GM18511 (cell line): ENCODE data around the gene ALDH5A1.

Experiments used
- ATAC-seq: cut with Tn5 transposase; IDR thresholded peaks from one replicate; pipeline ENCODE4 v1.9.1; 2021; ENCODE audit warnings: mild to moderate bottlenecking, moderate library complexity; ENCODE audit not compliant: unreplicated experiment

The ALDH5A1 gene

GRCh38 chr6:24522228-24523176 lies 27.7 kb downstream of the ALDH5A1 start:
- peak; percentile 43 for ATAC-seq

- ATAC-seq: no peak
Measured at GRCh38 chr6:24524329-24524728, 29.6 kb downstream of the ALDH5A1 start.

- no peak for ATAC-seq
Measured at GRCh38 chr6:24524805-24525204, 30.0 kb downstream of the ALDH5A1 start.

GRCh38 chr6:24529985-24530384 lies 35.2 kb downstream of the ALDH5A1 start:
- ATAC-seq: no peak

- no peak for ATAC-seq
Measured at GRCh38 chr6:24534329-24534728, 39.6 kb downstream of the ALDH5A1 start.

GRCh38 chr6:24535210-24535609 lies 40.4 kb downstream of the ALDH5A1 start:
- no peak for ATAC-seq

- ATAC-seq: no peak
Measured at GRCh38 chr6:24536466-24536865, 41.7 kb downstream of the ALDH5A1 start.

- no peak for ATAC-seq
Measured at GRCh38 chr6:24537082-24537699, 42.4 kb downstream of the ALDH5A1 start.

GRCh38 chr6:24537771-24538385 lies 43.1 kb downstream of the ALDH5A1 start:
- no peak for ATAC-seq

- ATAC-seq: no peak
Measured at GRCh38 chr6:24539416-24539815, 44.6 kb downstream of the ALDH5A1 start.

- no peak for ATAC-seq
Measured at GRCh38 chr6:24540197-24540596, 45.4 kb downstream of the ALDH5A1 start.

GRCh38 chr6:24543683-24544082 lies 48.9 kb downstream of the ALDH5A1 start:
- ATAC-seq: no peak

GRCh38 chr6:24545183-24545582 lies 50.4 kb downstream of the ALDH5A1 start:
- no peak for ATAC-seq

- no peak for ATAC-seq
Measured at GRCh38 chr6:24545691-24546090, 50.9 kb downstream of the ALDH5A1 start.

- ATAC-seq: no peak
Measured at GRCh38 chr6:24546439-24546838, 51.7 kb downstream of the ALDH5A1 start.

- no peak for ATAC-seq
Measured at GRCh38 chr6:24547243-24547642, 52.5 kb downstream of the ALDH5A1 start.

- no peak for ATAC-seq
Measured at GRCh38 chr6:24549158-24549557, 54.4 kb downstream of the ALDH5A1 start.

GRCh38 chr6:24549674-24550353 lies 55.0 kb downstream of the ALDH5A1 start:
- ATAC-seq: no peak

- ATAC-seq: no peak
Measured at GRCh38 chr6:24551139-24551538, 56.4 kb downstream of the ALDH5A1 start.

GRCh38 chr6:24554474-24554873 lies 59.7 kb downstream of the ALDH5A1 start:
- no peak for ATAC-seq

GRCh38 chr6:24558516-24558915 lies 63.7 kb downstream of the ALDH5A1 start:
- no peak for ATAC-seq
